ENCODE data around the gene STAT4.

STAT4 gene

DNA sequence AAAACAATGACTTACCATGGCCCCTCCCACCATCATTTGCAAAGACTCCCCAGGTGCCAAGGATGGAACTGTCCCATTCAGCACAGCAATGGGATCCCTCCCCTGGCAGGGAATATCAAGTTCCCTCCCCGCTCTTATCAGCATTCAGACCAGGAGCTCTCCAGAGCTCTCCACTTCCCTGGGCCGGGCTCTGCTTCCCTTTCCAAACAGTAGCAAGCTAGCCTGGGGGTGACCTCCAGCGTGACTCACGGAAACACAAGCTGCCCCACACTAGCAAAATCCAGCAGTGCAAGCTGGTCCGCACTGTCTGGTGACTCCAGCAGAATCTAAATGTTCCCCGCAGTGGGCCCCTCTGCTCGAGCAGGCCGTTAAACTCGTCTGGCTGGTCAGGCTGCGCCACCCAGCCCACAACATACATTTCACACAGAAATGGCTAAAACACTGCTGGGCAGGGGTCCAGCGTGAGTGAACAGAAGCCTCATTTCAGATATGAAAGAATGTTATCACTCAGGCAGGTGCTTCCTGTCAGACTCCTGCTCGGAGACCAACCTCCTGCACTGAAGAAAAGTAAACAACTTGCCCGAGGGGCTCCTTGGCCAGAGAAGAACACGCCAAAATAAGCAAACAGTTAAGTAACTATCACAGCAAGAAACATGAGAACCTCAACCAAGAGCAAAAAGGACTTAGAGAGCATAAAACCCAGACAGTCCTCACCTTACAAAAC, 170.7 kb downstream of the STAT4 start:
- DNase-seq (ENCODE audit: low read depth, low spot score) = peak; percentile 16
- H3K27ac ChIP-seq = peak overlapping the region; percentile 42
